NCI-H748 treated with DMSO at 0.1 percent for 48 hours (cell line): ENCODE measurements around the gene PCGF5.
"Not testable (repeated sequence)": the region's sequence is repeated elsewhere in the genome, so short reads cannot be mapped to it uniquely, and the experiment has no call there.

Experiments used
- DNase-seq: peaks from one replicate; lab custom pipeline; 2025; lab: John Stamatoyannopoulos, UW

PCGF5 gene

GRCh38 chr10:91210014-91210413, 10.4 kb upstream of the PCGF5 start:
- DNase-seq, result peak; percentile 93

- DNase-seq, result peak; percentile 94
Observed at GRCh38 chr10:91210435-91210834, 10.0 kb upstream of the PCGF5 start.

GRCh38 chr10:91211675-91212074, 8.8 kb upstream of the PCGF5 start:
- DNase-seq, result no peak

- no peak for DNase-seq
Observed at GRCh38 chr10:91214911-91215310, 5.6 kb upstream of the PCGF5 start.

- no peak for DNase-seq
Observed at GRCh38 chr10:91215384-91215783, 5.1 kb upstream of the PCGF5 start.

GRCh38 chr10:91219371-91220193, 881 bp upstream of the PCGF5 start:
- DNase-seq, result peak; percentile 53

GRCh38 chr10:91220954-91221675, 652 bp downstream of the PCGF5 start:
- DNase-seq, result no peak

- DNase-seq, result no peak
Observed at GRCh38 chr10:91226093-91226492, 5.6 kb downstream of the PCGF5 start.

GRCh38 chr10:91227576-91227975, 7.1 kb downstream of the PCGF5 start:
- DNase-seq, result no peak

- no peak for DNase-seq
Observed at GRCh38 chr10:91229683-91230082, 9.2 kb downstream of the PCGF5 start.

GRCh38 chr10:91238191-91238590, 17.7 kb downstream of the PCGF5 start:
- DNase-seq, result no peak

- no peak for DNase-seq
Observed at GRCh38 chr10:91239789-91240188, 19.3 kb downstream of the PCGF5 start.

GRCh38 chr10:91242940-91243339, 22.5 kb downstream of the PCGF5 start:
- no peak for DNase-seq

GRCh38 chr10:91247360-91248111, 27.1 kb downstream of the PCGF5 start:
- no peak for DNase-seq

- no peak for DNase-seq
Observed at GRCh38 chr10:91249700-91250099, 29.2 kb downstream of the PCGF5 start.

GRCh38 chr10:91250341-91250740, 29.9 kb downstream of the PCGF5 start:
- no peak for DNase-seq

- DNase-seq, result peak; percentile 13
Observed at GRCh38 chr10:91251430-91252056, 31.1 kb downstream of the PCGF5 start.

- no peak for DNase-seq
Observed at GRCh38 chr10:91253300-91253699, 32.8 kb downstream of the PCGF5 start.

GRCh38 chr10:91257310-91257709, 36.8 kb downstream of the PCGF5 start:
- DNase-seq, result no peak

GRCh38 chr10:91260417-91260816, 40.0 kb downstream of the PCGF5 start:
- not testable (repeated sequence) for DNase-seq

- no peak for DNase-seq
Observed at GRCh38 chr10:91271886-91272285, 51.4 kb downstream of the PCGF5 start.

GRCh38 chr10:91284486-91285090, 64.1 kb downstream of the PCGF5 start:
- no peak for DNase-seq
